ENCODE data around the gene ZDHHC22. TPM values are rescaled to one million over a fixed set of nuclear protein-coding genes. Genes with fewer than 3 reads are reported as not detected.

ZDHHC22 gene
- total RNA-seq, 1 donor from 2014 or later = not detected

DNA sequence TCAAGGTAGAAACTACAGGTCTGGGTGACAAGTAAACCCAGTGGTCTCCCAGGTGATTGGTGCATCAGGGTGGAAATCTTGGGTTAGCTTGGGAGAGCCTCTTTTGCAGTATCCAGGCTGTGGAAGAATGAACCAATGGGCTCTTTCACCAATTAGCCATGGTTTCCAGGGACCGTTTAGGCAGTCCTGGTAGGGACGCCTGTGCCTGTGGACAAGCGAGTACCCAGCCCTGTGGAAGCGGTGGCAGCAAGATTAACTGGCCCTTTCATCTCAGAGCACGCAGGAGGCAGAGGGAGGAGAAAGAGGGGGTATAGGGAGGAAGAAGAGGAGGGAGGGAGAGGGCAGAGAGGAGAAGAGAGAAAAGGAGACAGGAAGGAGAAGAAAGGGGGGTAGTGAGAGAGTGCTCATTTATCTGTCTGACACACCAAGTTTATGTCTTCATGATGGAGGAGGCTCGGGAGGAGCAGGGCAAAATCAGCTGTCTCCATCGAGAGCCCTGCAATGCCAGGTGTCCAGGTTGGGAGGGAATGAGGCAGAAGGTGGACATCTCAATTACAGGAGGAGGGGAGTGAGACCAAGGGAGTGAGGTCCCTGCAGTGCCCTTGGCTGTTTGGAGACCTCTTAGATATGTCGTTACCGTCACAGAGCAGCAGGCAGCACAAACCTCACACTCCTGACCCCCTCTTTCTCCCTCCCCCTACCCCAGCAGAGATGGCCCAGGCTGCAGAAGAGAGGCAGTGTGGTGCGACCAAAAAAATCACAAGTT lies 4.6 kb upstream of the ZDHHC22 start:
- peaks cover 61% of the 10 kb centered on the region for H3K27me3 ChIP-seq
- H3K4me1 ChIP-seq = no peaks in the 10 kb centered on the region
- H3K36me3 ChIP-seq = no peaks in the 10 kb centered on the region
- no peaks in the 10 kb centered on the region for H3K9me3 ChIP-seq
- intact Hi-C loops (cut with DNase I) = no loop called here
- no peak for DNase-seq
- H3K4me3 ChIP-seq = no peak overlapping the region
- ATAC-seq = no peak
- no peak overlapping the region for H3K27ac ChIP-seq
- TF ChIP-seq, protein P1, sequence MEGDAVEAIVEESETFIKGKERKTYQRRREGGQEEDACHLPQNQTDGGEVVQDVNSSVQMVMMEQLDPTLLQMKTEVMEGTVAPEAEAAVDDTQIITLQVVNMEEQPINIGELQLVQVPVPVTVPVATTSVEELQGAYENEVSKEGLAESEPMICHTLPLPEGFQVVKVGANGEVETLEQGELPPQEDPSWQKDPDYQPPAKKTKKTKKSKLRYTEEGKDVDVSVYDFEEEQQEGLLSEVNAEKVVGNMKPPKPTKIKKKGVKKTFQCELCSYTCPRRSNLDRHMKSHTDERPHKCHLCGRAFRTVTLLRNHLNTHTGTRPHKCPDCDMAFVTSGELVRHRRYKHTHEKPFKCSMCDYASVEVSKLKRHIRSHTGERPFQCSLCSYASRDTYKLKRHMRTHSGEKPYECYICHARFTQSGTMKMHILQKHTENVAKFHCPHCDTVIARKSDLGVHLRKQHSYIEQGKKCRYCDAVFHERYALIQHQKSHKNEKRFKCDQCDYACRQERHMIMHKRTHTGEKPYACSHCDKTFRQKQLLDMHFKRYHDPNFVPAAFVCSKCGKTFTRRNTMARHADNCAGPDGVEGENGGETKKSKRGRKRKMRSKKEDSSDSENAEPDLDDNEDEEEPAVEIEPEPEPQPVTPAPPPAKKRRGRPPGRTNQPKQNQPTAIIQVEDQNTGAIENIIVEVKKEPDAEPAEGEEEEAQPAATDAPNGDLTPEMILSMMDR (IDR thresholded peaks at IDR 0.05) = no peak

DNA sequence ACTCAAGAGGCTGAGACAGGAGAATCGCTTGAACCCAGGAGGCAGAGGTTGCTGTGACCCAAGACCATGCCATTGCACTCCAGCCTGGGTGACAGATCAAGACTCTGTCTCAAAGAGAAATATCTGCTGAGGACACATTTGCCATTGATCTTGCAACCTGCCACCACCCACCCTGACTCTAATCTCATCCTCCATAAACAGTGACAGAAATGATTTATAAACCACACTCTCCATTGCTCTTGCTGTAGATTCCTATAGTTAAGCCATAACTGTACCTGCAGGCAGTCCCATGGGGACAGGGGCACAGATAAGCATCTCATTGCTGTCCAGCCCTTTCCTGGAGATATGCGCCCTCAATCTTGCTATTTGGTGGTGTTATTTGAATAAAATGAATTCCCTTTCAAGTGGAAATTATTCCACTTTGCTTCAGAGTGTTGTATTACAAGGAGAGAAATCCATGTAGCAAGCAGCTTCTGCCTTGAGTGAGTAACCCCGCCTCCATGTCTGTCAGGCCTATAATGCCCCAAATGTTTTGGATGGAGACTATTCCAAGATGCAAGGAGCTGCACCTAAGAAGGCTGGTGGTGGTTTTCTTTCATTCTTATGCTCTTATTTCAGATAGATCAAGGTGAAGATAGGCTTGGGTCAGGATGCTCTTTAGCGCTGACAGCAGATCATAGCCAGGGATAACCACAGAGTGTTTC lies 3.0 kb upstream of the ZDHHC22 start:
- no peaks in the 10 kb centered on the region for H3K36me3 ChIP-seq
- H3K9me3 ChIP-seq = no peaks in the 10 kb centered on the region
- H3K27ac ChIP-seq = no peak overlapping the region
- intact Hi-C loops (cut with DNase I) = no loop called here
- ATAC-seq (no peak), DNase-seq (no peak)
- peaks cover 9% of the 10 kb centered on the region for H3K4me1 ChIP-seq
- H3K4me3 ChIP-seq = no peak overlapping the region
- TF ChIP-seq, protein P1 (IDR thresholded peaks at IDR 0.05) = no peak
- peaks cover 77% of the 10 kb centered on the region for H3K27me3 ChIP-seq

- intact Hi-C loops (cut with DNase I) = no loop called here
- Histone ChIP-seq H3K27me3 (peaks cover 92% of the 10 kb centered on the region), H3K9me3 (no peaks in the 10 kb centered on the region), H3K27ac (no peak overlapping the region), H3K36me3 (no peaks in the 10 kb centered on the region), H3K4me3 (no peak overlapping the region), H3K4me1 (peaks cover 13% of the 10 kb centered on the region)
- TF ChIP-seq, protein P1 (IDR thresholded peaks at IDR 0.05) = no peak
- DNase-seq (no peak), ATAC-seq (no peak)
Observed at GRCh38 chr14:77143071-77143470, 1.5 kb upstream of the ZDHHC22 start.

DNA sequence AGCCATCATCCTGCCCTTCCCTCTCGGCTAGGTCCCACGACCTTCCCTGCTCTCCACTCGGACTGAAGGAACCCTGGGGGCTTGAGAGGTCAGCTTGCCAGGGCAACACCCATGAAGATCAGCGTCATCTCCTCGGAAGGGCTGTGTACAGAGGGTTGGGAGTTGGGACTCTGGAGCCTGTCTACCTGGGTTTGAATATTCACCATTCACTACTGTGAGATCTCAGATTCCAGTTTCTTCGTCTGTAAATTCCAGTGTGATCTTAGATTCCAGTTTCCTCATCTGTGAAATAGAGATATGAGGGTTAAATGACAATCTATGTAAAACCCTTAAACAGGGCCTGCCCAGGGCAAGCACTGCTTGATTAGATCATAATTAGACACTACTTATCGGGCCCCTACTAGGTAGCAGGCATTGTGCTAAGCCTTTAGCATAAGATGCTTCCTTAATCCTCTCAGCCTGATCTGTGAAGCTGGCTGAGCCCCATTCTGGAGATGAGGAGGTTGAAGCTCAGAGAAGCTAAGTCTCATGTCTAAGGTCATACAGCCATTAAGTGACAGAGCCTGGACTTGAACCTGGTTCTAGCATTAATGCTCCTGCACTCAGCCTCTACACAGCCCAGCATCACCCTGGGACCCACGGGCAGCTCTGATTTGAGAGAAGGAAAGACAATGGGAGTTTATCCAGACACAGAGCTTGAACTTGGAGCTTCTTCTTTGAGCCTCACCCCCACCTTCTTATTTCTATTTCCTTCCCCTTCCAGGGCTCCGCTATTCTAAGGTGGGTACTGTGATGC lies 612 bp upstream of the ZDHHC22 start:
- TF ChIP-seq, protein P1 (IDR thresholded peaks at IDR 0.05) = no peak
- intact Hi-C loops (cut with DNase I) = no loop called here
- no peak for ATAC-seq

DNA sequence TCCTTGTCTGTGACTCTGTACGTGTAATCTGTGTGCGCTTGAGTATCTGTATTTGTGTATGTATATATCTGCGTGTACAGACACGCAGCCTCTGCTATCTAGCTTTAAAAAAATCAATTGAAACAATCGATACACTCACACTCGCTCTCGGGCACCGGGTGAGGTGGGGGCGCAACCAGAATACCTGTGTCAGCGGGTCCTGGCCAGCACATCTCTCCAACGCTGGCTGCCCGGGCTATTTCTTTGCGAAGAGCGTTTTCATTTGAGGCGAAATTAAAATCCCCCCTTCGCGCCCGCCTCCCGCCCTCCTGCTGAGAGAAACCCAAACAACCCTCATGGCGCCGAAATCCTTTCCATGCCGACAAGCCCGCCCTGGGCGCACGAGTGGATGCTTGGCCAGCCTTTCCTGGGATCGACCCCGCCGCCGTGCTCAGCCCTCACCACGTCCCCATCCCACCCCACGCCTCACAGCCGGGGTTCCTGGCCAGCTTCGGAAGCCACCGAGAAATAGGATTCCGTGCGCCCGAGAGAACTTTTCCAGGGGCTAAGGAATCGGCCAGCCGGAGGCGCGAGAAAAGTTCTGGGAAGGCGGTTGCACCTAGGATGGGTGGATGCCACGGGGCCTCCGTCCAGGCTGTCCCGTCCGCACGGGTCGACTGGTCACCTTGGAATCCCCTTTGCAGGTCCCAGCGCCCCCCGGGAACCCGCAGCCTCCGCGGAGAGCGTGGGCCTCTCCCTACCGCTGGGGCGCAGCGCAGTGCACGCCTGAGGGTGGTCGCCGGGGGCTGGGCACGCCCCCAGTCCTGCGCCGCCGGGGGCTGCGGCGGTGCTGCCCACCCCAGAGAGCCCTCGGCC lies 1.0 kb downstream of the ZDHHC22 start:
- Histone ChIP-seq H3K27ac (no peak overlapping the region), H3K36me3 (no peaks in the 10 kb centered on the region), H3K4me1 (peaks cover 13% of the 10 kb centered on the region), H3K27me3 (peaks cover 94% of the 10 kb centered on the region), H3K9me3 (no peaks in the 10 kb centered on the region), H3K4me3 (no peak overlapping the region)
- DNase-seq (no peak), ATAC-seq (no peak)
- intact Hi-C loops (cut with DNase I) = no loop called here
- TF ChIP-seq, protein P1 (IDR thresholded peaks at IDR 0.05) = no peak

More for the DNA sequence above, 612 bp upstream of the ZDHHC22 start:
- no peaks in the 10 kb centered on the region for H3K36me3 ChIP-seq
- H3K27me3 ChIP-seq = peaks cover 98% of the 10 kb centered on the region
- no peak for DNase-seq
- no peaks in the 10 kb centered on the region for H3K9me3 ChIP-seq
- H3K4me1 ChIP-seq = peaks cover 13% of the 10 kb centered on the region
- H3K27ac ChIP-seq = no peak overlapping the region
- no peak overlapping the region for H3K4me3 ChIP-seq
